ENCODE measurements around the gene CDR2. TPM values are rescaled to one million over a fixed set of nuclear protein-coding genes. Genes with fewer than 3 reads are reported as not detected.

CDR2 gene
- total and polyA plus RNA-seq, 9 of the 15 experiments (the other 6 are each of a cell fraction or from before 2014, with no cell fraction given), result 4.6 to 30.3 (median 19.9) TPM

- no peaks in the 10 kb centered on the region for H3K9me3 ChIP-seq (replicated peaks; ENCODE audit: control insufficient read depth, insufficient read depth, low read depth, low read length)
- H3K4me3 ChIP-seq, result no peak overlapping the region
- WGBS (ENCODE audit: insufficient coverage, low coverage, missing lambda C conversion rate), result 94% methylated on average over 9 of the region's 10 CpGs
- intact Hi-C loops (cut with micrococcal nuclease) (loop anchor here (10.0 kb wide), 1 partner anchor 1143 kb away; no protein-coding TSS in a partner anchor), in situ Hi-C loops (cut with MboI) (no loop called here)
- H3K9ac ChIP-seq (ENCODE audit: insufficient read depth in 1 of 2, low read depth in 2 of 2, low read length in 2 of 2), result no peak overlapping the region
- H3K4me2 ChIP-seq (ENCODE audit: insufficient read depth, low read length), result no peak overlapping the region
- no peak for ATAC-seq
- DNase-seq (ENCODE audit: extremely low read depth in 1 of 4, low spot score in 3 of 4), result no peak
- TF ChIP-seq SMARCB1 (IDR thresholded peaks at IDR 0.05; ENCODE audit: insufficient read length, low read depth), result no peak
- TF ChIP-seq TAL1 (IDR thresholded peaks at IDR 0.05), result no peak
- no peak for TF ChIP-seq TEAD1 (CRISPR knock-in tag; IDR thresholded peaks at IDR 0.05)
- TF ChIP-seq TFAM (CRISPR knock-in tag; conservative IDR thresholded peaks at IDR 0.05), result no peak
- no peak for TF ChIP-seq SAFB2 (IDR thresholded peaks at IDR 0.05; ENCODE audit: borderline replicate concordance, low read depth, low read length, severe bottlenecking)
- no peak for TF ChIP-seq KDM1A (IDR thresholded peaks at IDR 0.05)
- TF ChIP-seq ARID3A (IDR thresholded peaks at IDR 0.05; ENCODE audit: borderline replicate concordance, low read depth, low read length), result no peak
- TF ChIP-seq PRPF4 (IDR thresholded peaks at IDR 0.05; ENCODE audit: insufficient read depth, low read depth, low read length, poor library complexity, severe bottlenecking), result no peak
- no peaks in the 10 kb centered on the region for H3K27me3 ChIP-seq (ENCODE audit: control insufficient read depth in 2 of 2, insufficient read depth in 2 of 2, low read length in 2 of 2)
- CTCF ChIA-PET (ENCODE audit: low intra/inter-chr PET ratio), result no interaction called here
- no peak overlapping the region for H3K27ac ChIP-seq (ENCODE audit: extremely low read depth, low read depth, low read length)
- peaks cover 6% of the 10 kb centered on the region; the same call in 1 of the 2 replicates for H4K20me1 ChIP-seq (replicated peaks; ENCODE audit: control insufficient read depth, insufficient read depth, low read length)
- H2AFZ ChIP-seq (ENCODE audit: low read depth, low read length), result no peak overlapping the region
- H3K4me1 ChIP-seq (replicated peaks in 1 of 2; ENCODE audit: control insufficient read depth in 2 of 2, insufficient read depth in 2 of 2, low read length in 2 of 2), result peaks cover 0 to 4% of the 10 kb centered on the region in 2 experiments; a peak in 1 of 5 replicates
- no peaks in the 10 kb centered on the region for H3K9me1 ChIP-seq (ENCODE audit: control insufficient read depth, insufficient read depth, low read length)
- BruUV-seq (replicated peaks), result no TSS peak
- no peaks in the 10 kb centered on the region for H3K79me2 ChIP-seq (ENCODE audit: control insufficient read depth, insufficient read depth, low read length)
- peaks cover 97% of the 10 kb centered on the region for H3K36me3 ChIP-seq (ENCODE audit: control insufficient read depth, insufficient read depth, low read length)
- POLR2A ChIA-PET, result interaction anchor here (0.7 kb wide), 2 partner anchors 21 to 1156 kb away, joined by 3 read pairs; no protein-coding TSS in a partner anchor
- no peak for FAIRE-seq
Observed at GRCh38 chr16:22328081-22328725, 46.2 kb downstream of the CDR2 start.
